ENCODE data around the gene SCGB1A1. TPM values are rescaled to one million over a fixed set of nuclear protein-coding genes. Genes with fewer than 3 reads are reported as not detected.

SCGB1A1 gene
- total RNA-seq, 1 donor from 2014 or later = not detected

GRCh38 chr11:62402960-62403730, 15.7 kb upstream of the SCGB1A1 start:
- TF ChIP-seq POLR2AphosphoS5 (IDR thresholded peaks at IDR 0.05; ENCODE audit: insufficient read depth in 1 of 2, low read depth in 1 of 2) = no peak
- no peak for TF ChIP-seq CTCF (IDR thresholded peaks at IDR 0.05)
- no peak for TF ChIP-seq POLR2A (IDR thresholded peaks at IDR 0.05)
- H3K4me3 ChIP-seq = no peak overlapping the region
- H3K27me3 ChIP-seq = no peaks in the 10 kb centered on the region
- no peaks in the 10 kb centered on the region for H3K9me3 ChIP-seq
- DNase-seq (ENCODE audit: extremely low spot score in 2 of 2) = no peak
- peaks cover 67% of the 10 kb centered on the region for H3K4me1 ChIP-seq
- H3K36me3 ChIP-seq = no peaks in the 10 kb centered on the region
- peak overlapping the region; percentile 87 for H3K27ac ChIP-seq
- intact Hi-C loops (cut with DNase I) = no loop called here

GRCh38 chr11:62404435-62404834, 14.4 kb upstream of the SCGB1A1 start:
- no peak for DNase-seq (ENCODE audit: extremely low spot score in 2 of 2)
- no peaks in the 10 kb centered on the region for H3K27me3 ChIP-seq
- no peaks in the 10 kb centered on the region for H3K9me3 ChIP-seq
- H3K36me3 ChIP-seq = no peaks in the 10 kb centered on the region
- H3K4me1 ChIP-seq = peaks cover 55% of the 10 kb centered on the region
- intact Hi-C loops (cut with DNase I) = no loop called here
- TF ChIP-seq CTCF (IDR thresholded peaks at IDR 0.05) (no peak), POLR2A (IDR thresholded peaks at IDR 0.05) (no peak), POLR2AphosphoS5 (IDR thresholded peaks at IDR 0.05; ENCODE audit: insufficient read depth in 1 of 2, low read depth in 1 of 2) (no peak)
- no peak overlapping the region for H3K27ac ChIP-seq
- H3K4me3 ChIP-seq = no peak overlapping the region

GRCh38 chr11:62404901-62405300, 13.9 kb upstream of the SCGB1A1 start:
- TF ChIP-seq CTCF (IDR thresholded peaks at IDR 0.05) = no peak
- TF ChIP-seq POLR2AphosphoS5 (IDR thresholded peaks at IDR 0.05; ENCODE audit: insufficient read depth in 1 of 2, low read depth in 1 of 2) = no peak
- TF ChIP-seq POLR2A (IDR thresholded peaks at IDR 0.05) = no peak
- H3K9me3 ChIP-seq = no peaks in the 10 kb centered on the region
- peaks cover 50% of the 10 kb centered on the region for H3K4me1 ChIP-seq
- no peak overlapping the region for H3K27ac ChIP-seq
- no peak for DNase-seq (ENCODE audit: extremely low spot score in 2 of 2)
- H3K36me3 ChIP-seq = no peaks in the 10 kb centered on the region
- intact Hi-C loops (cut with DNase I) = no loop called here
- H3K27me3 ChIP-seq = no peaks in the 10 kb centered on the region
- H3K4me3 ChIP-seq = no peak overlapping the region

GRCh38 chr11:62406034-62406433, 12.8 kb upstream of the SCGB1A1 start:
- no peaks in the 10 kb centered on the region for H3K9me3 ChIP-seq
- DNase-seq (ENCODE audit: extremely low spot score in 2 of 2) = no peak
- H3K36me3 ChIP-seq = no peaks in the 10 kb centered on the region
- H3K27ac ChIP-seq = peak overlapping the region; percentile 42
- TF ChIP-seq POLR2AphosphoS5 (IDR thresholded peaks at IDR 0.05; ENCODE audit: insufficient read depth in 1 of 2, low read depth in 1 of 2) = no peak
- TF ChIP-seq CTCF (IDR thresholded peaks at IDR 0.05) = no peak
- no peak overlapping the region for H3K4me3 ChIP-seq
- intact Hi-C loops (cut with DNase I) = no loop called here
- H3K4me1 ChIP-seq = peaks cover 39% of the 10 kb centered on the region
- no peaks in the 10 kb centered on the region for H3K27me3 ChIP-seq

GRCh38 chr11:62409831-62410230, 9.0 kb upstream of the SCGB1A1 start:
- no peaks in the 10 kb centered on the region for H3K36me3 ChIP-seq
- peaks cover 38% of the 10 kb centered on the region for H3K4me1 ChIP-seq
- TF ChIP-seq CTCF (IDR thresholded peaks at IDR 0.05) (no peak), POLR2AphosphoS5 (IDR thresholded peaks at IDR 0.05; ENCODE audit: insufficient read depth in 1 of 2, low read depth in 1 of 2) (no peak), POLR2A (IDR thresholded peaks at IDR 0.05) (no peak)
- no peak overlapping the region for H3K4me3 ChIP-seq
- H3K27me3 ChIP-seq = no peaks in the 10 kb centered on the region
- intact Hi-C loops (cut with DNase I) = no loop called here
- no peaks in the 10 kb centered on the region for H3K9me3 ChIP-seq
- no peak overlapping the region for H3K27ac ChIP-seq
- DNase-seq (ENCODE audit: extremely low spot score in 2 of 2) = no peak

Data from vagina (tissue), 2 donors.